CD14-positive monocyte (primary cell): ENCODE data around the gene CDK19. TPM values are rescaled to one million over a fixed set of nuclear protein-coding genes. Genes with fewer than 3 reads are reported as not detected.
"Not testable (repeated sequence)": the region's sequence is repeated elsewhere in the genome, so short reads cannot be mapped to it uniquely, and the experiment has no call there.

Experiments used
- DNase-seq, 3 donors: peaks; one replicate each; pipeline ENCODE4 v3.0.0-alpha.2; 2011 to 2022
- H2AFZ ChIP-seq: 2 replicates; pipeline ENCODE4 v1.6.0; 2012; ENCODE audit warnings: mild to moderate bottlenecking, low read depth, low read length, inconsistent platforms; ENCODE audit not compliant: insufficient read depth, poor library complexity, severe bottlenecking
- H3K27ac ChIP-seq, 2 donors: 1 replicate in 1 of 2; 2 replicates in 1 of 2; pipeline ENCODE4 v1.5.1; 2012 to 2013; ENCODE audit warnings: low read length in 2 of 2, control low read depth in 1 of 2, inconsistent platforms in 1 of 2, low read depth in 1 of 2, mild to moderate bottlenecking in 1 of 2
- H3K27me3 ChIP-seq, 2 donors: one replicate each; pipeline versions ENCODE4 v1.6.0 to v1.6.1; 2011 to 2013; ENCODE audit warnings: low read length in 2 of 2; ENCODE audit not compliant: control insufficient read depth in 2 of 2, insufficient read depth in 2 of 2
- H3K36me3 ChIP-seq, 2 donors: replicated peaks in 1 of 2; 1 replicate in 1 of 2; 2 replicates in 1 of 2; pipeline versions ENCODE4 v1.5.1 to v1.6.1; 2012 to 2013; ENCODE audit warnings: low read length in 2 of 2, control low read depth in 1 of 2, inconsistent platforms in 1 of 2, mild to moderate bottlenecking in 1 of 2; ENCODE audit not compliant: insufficient read depth in 2 of 2, control insufficient read depth in 1 of 2
- H3K4me1 ChIP-seq, 2 donors: 1 replicate in 1 of 2; 2 replicates in 1 of 2; pipeline versions ENCODE4 v1.5.1 to v1.6.1; 2012 to 2013; ENCODE audit warnings: low read length in 2 of 2, control low read depth in 1 of 2, inconsistent platforms in 1 of 2, mild to moderate bottlenecking in 1 of 2, moderate library complexity in 1 of 2; ENCODE audit not compliant: insufficient read depth in 2 of 2, control insufficient read depth in 1 of 2
- H3K4me2 ChIP-seq: replicated peaks from 2 replicates; pipeline ENCODE3; 2012; ENCODE audit warnings: low read length, moderate library complexity, mild to moderate bottlenecking; ENCODE audit not compliant: poor library complexity, severe bottlenecking; ENCODE audit errors: extremely low read depth
- H3K4me3 ChIP-seq, 3 experiments: fragments of 200-600 bp in 1 of 3; sonication (generic) in 1 of 3; replicated peaks in 1 of 3; 1 replicate in 2 of 3; 2 replicates in 1 of 3; pipeline ENCODE4 v1.5.1; 2011 to 2013; ENCODE audit warnings: low read length in 3 of 3, mild to moderate bottlenecking in 3 of 3, control low read depth in 2 of 3, low read depth in 2 of 3, inconsistent platforms in 1 of 3, moderate library complexity in 1 of 3
- H3K79me2 ChIP-seq: 2 replicates; pipeline ENCODE4 v1.6.0; 2012; ENCODE audit warnings: mild to moderate bottlenecking, control low read depth, inconsistent platforms, low read length, moderate library complexity; ENCODE audit not compliant: insufficient read depth
- H3K9ac ChIP-seq: 2 replicates; pipeline ENCODE4 v1.6.0; 2017; ENCODE audit warnings: low read length, mild to moderate bottlenecking; ENCODE audit not compliant: insufficient read depth, poor library complexity, severe bottlenecking
- H3K9me3 ChIP-seq, 2 donors: replicated peaks in 1 of 2; 1 replicate in 1 of 2; 2 replicates in 1 of 2; pipeline versions ENCODE4 v1.5.1 to v1.6.1; 2012 to 2013; ENCODE audit warnings: low read length in 2 of 2, control low read depth in 1 of 2; ENCODE audit not compliant: control insufficient read depth in 1 of 2, insufficient read depth in 1 of 2
- H4K20me1 ChIP-seq: 2 replicates; pipeline ENCODE4 v1.6.0; 2012; ENCODE audit warnings: mild to moderate bottlenecking, low read length, control low read depth, moderate library complexity; ENCODE audit not compliant: insufficient read depth
- H3K27ac Mint-ChIP-seq, 7 donors: one replicate each; pipeline ENCODE4 v1.8.0; 2020; ENCODE audit warnings: mild to moderate bottlenecking in 7 of 7, mixed read lengths in 7 of 7, moderate library complexity in 6 of 7, inconsistent platforms in 2 of 7
- H3K27me3 Mint-ChIP-seq, 3 donors: one replicate each; pipeline ENCODE4 v1.8.0; 2021 to 2022; ENCODE audit warnings: low read depth in 3 of 3, mild to moderate bottlenecking in 3 of 3, mixed read lengths in 3 of 3, moderate library complexity in 3 of 3, inconsistent platforms in 1 of 3
- H3K36me3 Mint-ChIP-seq, 2 donors: one replicate each; pipeline ENCODE4 v1.8.0; 2020; ENCODE audit warnings: mixed read lengths in 2 of 2, inconsistent platforms in 1 of 2, mild to moderate bottlenecking in 1 of 2
- H3K4me1 Mint-ChIP-seq: one replicate; pipeline ENCODE4 v1.8.0; 2020; ENCODE audit warnings: mild to moderate bottlenecking, mixed read lengths
- H3K4me3 Mint-ChIP-seq, 2 donors: one replicate each; pipeline ENCODE4 v1.8.0; 2020; ENCODE audit warnings: mild to moderate bottlenecking in 2 of 2, mixed read lengths in 2 of 2, moderate library complexity in 1 of 2
- H3K9me3 Mint-ChIP-seq, 7 donors: one replicate each; pipeline ENCODE4 v1.8.0; 2020 to 2022; ENCODE audit warnings: mixed read lengths in 7 of 7, mild to moderate bottlenecking in 6 of 7, moderate library complexity in 6 of 7, inconsistent platforms in 2 of 7
- WGBS: methylation state at CpG from one replicate; pipeline ENCODE4 v1.1.5; 2013; ENCODE audit warnings: missing lambda C conversion rate; ENCODE audit not compliant: insufficient coverage; 5-methylcytosine and 5-hydroxymethylcytosine counted together
- intact Hi-C, 2 donors: fragments of 100-400 bp; cut with micrococcal nuclease; formaldehyde crosslinking; loops; one replicate each; pipeline versions ENCODE4 v1.15.0 to v1.15.1; 2023
- polyA plus RNA-seq, 3 donors: library from polyadenylated mRNA; depleted of rRNA in 1 of 3; unstranded in 2 of 3; stranded (reverse) in 1 of 3; fragments of 300-500 nt in 2 of 3; fragments of >200 nt in 1 of 3; fragmentation: Illumina TruSeq in 2 of 3; gene quantifications; 1 replicate in 2 of 3; 2 replicates in 1 of 3; pipeline ENCODE4 v1.2.3, GENCODE V29; 2012 to 2021
- TF ChIP-seq, protein P1 (sequence below): fragments of 200-600 bp; IDR thresholded peaks from one replicate; pipeline ENCODE4 v1.8.0; 2022; ENCODE audit warnings: antibody characterized with exemption, mild to moderate bottlenecking

The CDK19 gene
- polyA plus RNA-seq, 3 donors = 2.7 to 12.0 (median 3.9) TPM

DNA sequence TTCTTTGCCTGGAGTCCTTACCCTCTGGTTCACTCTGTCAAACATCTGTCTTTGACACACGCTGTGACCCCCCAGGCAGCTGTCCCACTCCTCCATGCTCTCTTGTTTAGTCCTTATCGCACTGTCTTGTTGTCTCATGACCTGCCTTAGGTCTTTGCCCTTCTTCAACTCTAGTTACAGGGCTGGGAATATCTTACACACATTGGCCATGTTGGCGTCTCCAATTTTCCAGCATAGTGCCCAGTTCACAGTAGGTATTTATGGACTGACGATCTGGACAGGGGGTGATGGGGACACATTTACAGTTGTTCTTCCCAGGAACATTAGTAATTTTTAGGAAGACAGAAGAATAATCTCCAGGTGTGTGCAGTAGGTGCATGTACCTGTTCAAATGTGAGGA, 209.1 kb downstream of the CDK19 start:
- H3K27ac Mint-ChIP-seq = no peak overlapping the region
- Histone ChIP-seq H3K4me3 (no peak overlapping the region), H3K36me3 (peaks cover 4 to 20% of the 10 kb centered on the region in 2 donors), H3K9me3 (no peaks in the 10 kb centered on the region), H3K27me3 (no peaks in the 10 kb centered on the region), H3K4me2 (no peak overlapping the region), H3K9ac (no peak overlapping the region), H4K20me1 (no peaks in the 10 kb centered on the region), H3K79me2 (no peaks in the 10 kb centered on the region), H3K27ac (no peak overlapping the region), H3K4me1 (no peaks in the 10 kb centered on the region), H2AFZ (no peak overlapping the region)
- no peaks in the 10 kb centered on the region for H3K27me3 Mint-ChIP-seq
- H3K9me3 Mint-ChIP-seq = peaks cover 0 to 2% (median 0%) of the 10 kb centered on the region in 7 donors
- no peaks in the 10 kb centered on the region for H3K4me1 Mint-ChIP-seq
- 100% methylated on average over 3 of the region's 4 CpGs for WGBS
- no peak for DNase-seq
- intact Hi-C loops = no loop called here
- TF ChIP-seq, protein P1, sequence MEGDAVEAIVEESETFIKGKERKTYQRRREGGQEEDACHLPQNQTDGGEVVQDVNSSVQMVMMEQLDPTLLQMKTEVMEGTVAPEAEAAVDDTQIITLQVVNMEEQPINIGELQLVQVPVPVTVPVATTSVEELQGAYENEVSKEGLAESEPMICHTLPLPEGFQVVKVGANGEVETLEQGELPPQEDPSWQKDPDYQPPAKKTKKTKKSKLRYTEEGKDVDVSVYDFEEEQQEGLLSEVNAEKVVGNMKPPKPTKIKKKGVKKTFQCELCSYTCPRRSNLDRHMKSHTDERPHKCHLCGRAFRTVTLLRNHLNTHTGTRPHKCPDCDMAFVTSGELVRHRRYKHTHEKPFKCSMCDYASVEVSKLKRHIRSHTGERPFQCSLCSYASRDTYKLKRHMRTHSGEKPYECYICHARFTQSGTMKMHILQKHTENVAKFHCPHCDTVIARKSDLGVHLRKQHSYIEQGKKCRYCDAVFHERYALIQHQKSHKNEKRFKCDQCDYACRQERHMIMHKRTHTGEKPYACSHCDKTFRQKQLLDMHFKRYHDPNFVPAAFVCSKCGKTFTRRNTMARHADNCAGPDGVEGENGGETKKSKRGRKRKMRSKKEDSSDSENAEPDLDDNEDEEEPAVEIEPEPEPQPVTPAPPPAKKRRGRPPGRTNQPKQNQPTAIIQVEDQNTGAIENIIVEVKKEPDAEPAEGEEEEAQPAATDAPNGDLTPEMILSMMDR = no peak
- peaks cover 18 to 19% of the 10 kb centered on the region in 2 donors for H3K36me3 Mint-ChIP-seq
- no peak overlapping the region for H3K4me3 Mint-ChIP-seq

DNA sequence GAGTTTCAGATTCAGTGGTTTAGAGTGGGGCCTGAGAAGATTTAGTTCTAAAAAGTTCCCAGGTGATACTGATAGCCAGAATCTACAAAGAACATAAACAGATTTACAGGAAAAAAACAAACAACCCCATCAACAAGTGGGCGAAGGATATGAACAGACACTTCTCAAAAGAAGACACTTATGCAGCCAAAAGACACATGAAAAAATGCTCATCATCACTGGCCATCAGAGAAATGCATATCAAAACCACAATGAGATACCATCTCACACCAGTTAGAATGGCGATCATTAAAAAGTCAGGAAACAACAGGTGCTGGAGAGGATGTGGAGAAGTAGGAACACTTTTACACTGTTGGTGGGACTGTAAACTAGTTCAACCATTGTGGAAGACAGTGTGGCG, 214.6 kb downstream of the CDK19 start:
- H3K36me3 Mint-ChIP-seq, H3K4me2 ChIP-seq, H3K9me3 ChIP-seq, H2AFZ ChIP-seq, H3K4me1 Mint-ChIP-seq, H3K4me1 ChIP-seq, H3K9ac ChIP-seq, H3K27me3 Mint-ChIP-seq, H4K20me1 ChIP-seq, H3K9me3 Mint-ChIP-seq, H3K4me3 Mint-ChIP-seq, H3K27me3 ChIP-seq, H3K27ac Mint-ChIP-seq, H3K79me2 ChIP-seq, DNase-seq, H3K4me3 ChIP-seq, H3K36me3 ChIP-seq, H3K27ac ChIP-seq, intact Hi-C loops: not testable (repeated sequence)
- no CpG with 5 or more reads among the region's 3 CpGs for WGBS
